Measurements from ENCODE around the gene ADAT3.

ADAT3 gene

DNA sequence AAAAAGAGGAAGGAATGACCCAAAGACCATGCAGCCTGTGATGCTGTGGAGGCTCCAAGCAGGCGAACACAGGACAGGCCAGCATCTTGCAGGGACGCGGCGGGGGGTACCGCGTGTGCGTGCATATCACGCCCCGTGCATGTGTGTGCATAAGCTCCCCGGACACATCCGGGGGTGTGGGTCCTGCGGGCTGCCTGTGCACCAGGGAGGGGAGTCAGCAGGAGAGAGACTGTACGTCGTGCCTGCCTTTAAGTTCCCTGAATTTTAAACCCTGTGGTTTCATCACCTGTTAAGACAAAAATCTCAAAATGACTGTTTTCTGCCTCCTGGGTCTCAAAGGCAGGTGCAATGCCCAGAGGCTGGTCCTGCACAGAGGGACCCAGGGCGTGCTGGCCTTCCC lies 16.6 kb downstream of the ADAT3 start:
- H3K4me1 ChIP-seq (ENCODE audit: control insufficient read depth, insufficient read depth, low read length, poor library complexity, severe bottlenecking), result peaks cover 11% of the 10 kb centered on the region
- no peaks in the 10 kb centered on the region for H3K9me3 ChIP-seq (ENCODE audit: control insufficient read depth, low read length)
- H3K4me3 ChIP-seq (ENCODE audit: insufficient read depth, low read depth, low read length, poor library complexity, severe bottlenecking), result no peak overlapping the region
- H3K27me3 ChIP-seq (replicated peaks; ENCODE audit: control insufficient read depth, insufficient read depth, low read length, poor library complexity, severe bottlenecking), result no peaks in the 10 kb centered on the region
- H3K36me3 ChIP-seq (ENCODE audit: control insufficient read depth, insufficient read depth, low read length), result peaks cover 11% of the 10 kb centered on the region
- H3K27ac ChIP-seq (ENCODE audit: insufficient read depth, low read length, poor library complexity, severe bottlenecking), result no peak overlapping the region
- DNase-seq, result no peak

DNA sequence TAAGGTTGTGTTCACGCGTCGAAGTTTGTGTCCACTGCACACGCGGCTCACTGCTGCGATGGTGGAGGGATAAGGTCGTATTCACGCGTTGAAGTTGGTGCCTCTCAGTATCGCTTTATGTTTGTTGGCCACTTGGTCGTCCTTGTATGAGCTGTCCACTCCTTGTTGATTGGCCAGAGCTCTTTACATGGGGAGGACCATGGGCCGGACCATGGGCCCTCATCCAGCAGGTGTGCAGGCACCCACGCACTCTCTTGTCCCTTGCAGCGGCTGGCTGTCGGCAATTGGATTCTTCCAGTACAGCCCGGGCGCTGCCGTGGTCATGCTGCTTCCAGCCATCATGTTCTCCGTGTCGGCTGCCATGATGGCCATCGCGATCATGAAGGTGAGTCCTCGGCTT lies 17.6 kb downstream of the ADAT3 start:
- no peak for DNase-seq
- H3K36me3 ChIP-seq (ENCODE audit: control insufficient read depth, insufficient read depth, low read length), result peaks cover 11% of the 10 kb centered on the region
- peaks cover 16% of the 10 kb centered on the region for H3K4me1 ChIP-seq (ENCODE audit: control insufficient read depth, insufficient read depth, low read length, poor library complexity, severe bottlenecking)
- H3K4me3 ChIP-seq (ENCODE audit: insufficient read depth, low read depth, low read length, poor library complexity, severe bottlenecking), result no peak overlapping the region
- no peaks in the 10 kb centered on the region for H3K9me3 ChIP-seq (ENCODE audit: control insufficient read depth, low read length)
- H3K27ac ChIP-seq (ENCODE audit: insufficient read depth, low read length, poor library complexity, severe bottlenecking), result no peak overlapping the region
- H3K27me3 ChIP-seq (replicated peaks; ENCODE audit: control insufficient read depth, insufficient read depth, low read length, poor library complexity, severe bottlenecking), result no peaks in the 10 kb centered on the region

DNA sequence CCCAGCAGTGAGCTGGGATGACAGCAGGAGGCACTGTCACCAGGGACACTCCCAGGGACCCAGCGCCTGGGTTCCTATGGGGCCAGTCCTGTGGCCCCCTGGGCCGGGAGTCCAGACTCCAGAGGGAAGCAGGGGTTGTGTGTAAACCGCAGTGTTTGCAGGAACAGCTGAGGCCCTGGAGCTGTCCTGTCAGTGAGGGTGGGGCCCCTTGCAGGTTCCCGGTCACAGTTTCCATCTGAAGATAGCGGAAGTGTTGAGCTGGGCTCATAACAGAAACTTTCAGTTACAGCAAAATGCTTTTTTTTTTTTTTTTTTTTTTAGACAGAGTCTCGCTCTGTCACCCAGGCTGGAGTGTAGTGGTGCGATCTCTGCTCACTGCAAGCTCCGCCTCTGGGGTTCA lies 18.1 kb downstream of the ADAT3 start:
- Histone ChIP-seq H3K36me3 (ENCODE audit: control insufficient read depth, insufficient read depth, low read length) (peaks cover 6% of the 10 kb centered on the region), H3K27ac (ENCODE audit: insufficient read depth, low read length, poor library complexity, severe bottlenecking) (no peak overlapping the region), H3K9me3 (ENCODE audit: control insufficient read depth, low read length) (no peaks in the 10 kb centered on the region), H3K27me3 (replicated peaks; ENCODE audit: control insufficient read depth, insufficient read depth, low read length, poor library complexity, severe bottlenecking) (no peaks in the 10 kb centered on the region), H3K4me3 (ENCODE audit: insufficient read depth, low read depth, low read length, poor library complexity, severe bottlenecking) (no peak overlapping the region), H3K4me1 (ENCODE audit: control insufficient read depth, insufficient read depth, low read length, poor library complexity, severe bottlenecking) (peaks cover 16% of the 10 kb centered on the region)
- no peak for DNase-seq

DNA sequence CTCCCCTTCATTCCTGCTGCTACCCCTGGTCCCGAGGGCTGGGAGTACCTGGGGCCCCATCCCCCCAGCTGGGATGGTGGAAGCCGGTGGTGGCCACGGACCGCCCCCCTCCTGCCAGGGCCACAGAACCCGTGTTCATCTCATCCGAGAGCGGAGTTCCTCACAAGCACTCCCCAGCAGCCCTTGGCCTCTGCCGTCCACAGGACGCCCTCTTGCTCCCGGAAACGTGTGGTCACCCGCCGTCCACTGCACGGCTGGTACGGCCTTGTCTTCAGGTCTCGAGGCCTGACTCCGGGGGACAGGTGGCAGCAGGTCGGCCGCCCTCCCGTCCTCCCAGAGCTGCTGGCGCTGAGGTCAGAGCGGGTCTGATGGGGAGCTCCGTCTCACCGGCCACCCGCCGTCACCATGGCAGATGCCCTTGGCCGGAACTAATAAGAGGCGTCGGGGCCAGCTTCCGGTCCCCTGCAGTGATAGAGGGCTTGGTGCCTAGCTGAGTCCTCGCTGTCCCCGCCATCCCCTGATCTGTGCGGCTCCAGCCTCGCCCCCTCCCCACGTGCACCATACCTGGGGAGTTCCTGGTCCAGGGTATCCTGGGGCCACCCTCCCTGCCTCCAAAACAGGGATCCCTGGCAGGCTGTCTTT lies 19.2 kb downstream of the ADAT3 start:
- no peak overlapping the region for H3K27ac ChIP-seq (ENCODE audit: insufficient read depth, low read length, poor library complexity, severe bottlenecking)
- H3K27me3 ChIP-seq (replicated peaks; ENCODE audit: control insufficient read depth, insufficient read depth, low read length, poor library complexity, severe bottlenecking), result no peaks in the 10 kb centered on the region
- DNase-seq, result no peak
- H3K4me1 ChIP-seq (ENCODE audit: control insufficient read depth, insufficient read depth, low read length, poor library complexity, severe bottlenecking), result peaks cover 16% of the 10 kb centered on the region
- H3K9me3 ChIP-seq (ENCODE audit: control insufficient read depth, low read length), result no peaks in the 10 kb centered on the region
- no peak overlapping the region for H3K4me3 ChIP-seq (ENCODE audit: insufficient read depth, low read depth, low read length, poor library complexity, severe bottlenecking)
- peaks cover 6% of the 10 kb centered on the region for H3K36me3 ChIP-seq (ENCODE audit: control insufficient read depth, insufficient read depth, low read length)

DNA sequence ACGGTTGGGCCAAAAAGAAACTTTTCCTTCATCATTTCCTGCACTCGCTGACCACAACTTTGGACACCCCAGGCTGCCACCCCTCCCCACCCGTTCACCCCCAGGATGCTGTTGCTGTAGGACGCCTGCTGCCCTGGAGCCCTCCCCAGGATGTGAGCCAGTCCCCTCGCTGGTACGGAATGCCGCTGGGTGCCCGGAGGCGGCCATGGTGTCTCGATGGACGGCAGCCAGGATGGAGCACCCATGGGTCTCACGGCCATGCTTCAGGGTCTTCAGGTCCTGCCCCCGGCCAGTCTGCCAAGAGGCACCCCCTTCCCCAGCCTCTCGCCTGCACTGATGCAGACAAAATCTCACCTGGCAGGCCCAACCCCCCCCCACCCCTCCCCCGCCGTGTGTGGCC lies 20.3 kb downstream of the ADAT3 start:
- H3K4me1 ChIP-seq (ENCODE audit: control insufficient read depth, insufficient read depth, low read length, poor library complexity, severe bottlenecking), result peaks cover 23% of the 10 kb centered on the region
- H3K27me3 ChIP-seq (replicated peaks; ENCODE audit: control insufficient read depth, insufficient read depth, low read length, poor library complexity, severe bottlenecking), result no peaks in the 10 kb centered on the region
- H3K27ac ChIP-seq (ENCODE audit: insufficient read depth, low read length, poor library complexity, severe bottlenecking), result no peak overlapping the region
- H3K9me3 ChIP-seq (ENCODE audit: control insufficient read depth, low read length), result no peaks in the 10 kb centered on the region
- DNase-seq, result no peak
- peaks cover 3% of the 10 kb centered on the region for H3K36me3 ChIP-seq (ENCODE audit: control insufficient read depth, insufficient read depth, low read length)
- H3K4me3 ChIP-seq (ENCODE audit: insufficient read depth, low read depth, low read length, poor library complexity, severe bottlenecking), result no peak overlapping the region

DNA sequence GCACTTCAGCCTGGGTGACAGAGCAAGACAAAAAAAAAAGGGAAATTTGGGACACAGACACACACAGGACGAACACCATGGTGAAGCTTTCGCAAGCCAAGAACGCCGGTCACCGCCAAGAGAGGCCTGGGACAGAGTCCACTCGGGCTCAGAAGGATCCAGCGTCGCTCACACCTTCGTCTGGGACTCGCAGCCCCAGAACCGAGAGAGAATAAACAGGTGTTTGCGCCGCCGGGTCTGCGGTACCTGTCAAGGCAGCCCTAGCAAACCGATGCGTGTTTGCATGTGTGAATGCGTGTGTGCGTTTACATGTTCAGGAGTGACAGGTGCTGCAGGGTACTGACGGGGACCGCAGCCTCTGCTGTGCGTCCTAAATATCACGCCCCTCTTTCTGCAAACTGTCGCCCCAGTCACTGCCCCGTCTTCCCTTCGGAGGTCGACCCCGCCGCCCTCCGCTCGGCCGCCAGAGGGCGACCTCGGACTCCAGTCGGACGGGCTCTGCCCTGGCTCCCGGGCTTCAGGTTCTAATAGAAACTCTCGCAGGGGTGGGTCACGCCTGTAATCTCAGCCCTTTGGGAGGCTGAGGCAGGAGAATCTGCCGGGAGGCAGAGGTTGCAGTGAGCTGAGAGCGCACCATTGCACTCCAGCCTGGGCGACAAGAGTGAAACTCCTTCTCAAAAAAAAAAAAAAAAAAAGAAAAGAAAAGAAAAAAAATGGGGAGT lies 24.0 kb downstream of the ADAT3 start:
- H3K4me3 ChIP-seq (ENCODE audit: insufficient read depth, low read depth, low read length, poor library complexity, severe bottlenecking), result peak overlapping the region; percentile 43
- H3K36me3 ChIP-seq (ENCODE audit: control insufficient read depth, insufficient read depth, low read length), result no peaks in the 10 kb centered on the region
- no peaks in the 10 kb centered on the region for H3K27me3 ChIP-seq (replicated peaks; ENCODE audit: control insufficient read depth, insufficient read depth, low read length, poor library complexity, severe bottlenecking)
- peak; percentile 61 to 69 (median 66) for DNase-seq
- H3K4me1 ChIP-seq (ENCODE audit: control insufficient read depth, insufficient read depth, low read length, poor library complexity, severe bottlenecking), result peaks cover 13% of the 10 kb centered on the region
- H3K27ac ChIP-seq (ENCODE audit: insufficient read depth, low read length, poor library complexity, severe bottlenecking), result no peak overlapping the region
- H3K9me3 ChIP-seq (ENCODE audit: control insufficient read depth, low read length), result no peaks in the 10 kb centered on the region

DNA sequence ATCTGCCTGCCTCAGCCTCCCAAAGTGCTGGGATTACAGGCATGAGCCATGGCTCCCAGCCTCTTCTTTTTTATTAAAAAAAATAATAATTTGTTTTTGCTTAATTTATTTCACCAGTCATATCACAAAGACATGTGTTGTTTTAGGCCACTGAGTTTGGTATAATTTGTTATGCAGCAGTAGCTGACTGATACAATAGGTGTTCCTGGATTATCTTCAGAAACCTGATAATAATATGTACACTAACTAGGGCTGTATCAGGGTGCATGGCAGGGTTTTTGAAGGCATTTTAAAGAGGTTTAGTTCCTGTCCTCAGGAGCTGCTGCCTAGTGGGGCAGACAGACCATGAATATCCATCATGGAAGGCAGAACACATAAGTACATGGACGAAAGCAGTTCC lies 26.2 kb downstream of the ADAT3 start:
- Histone ChIP-seq H3K4me1 (ENCODE audit: control insufficient read depth, insufficient read depth, low read length, poor library complexity, severe bottlenecking) (peaks cover 12% of the 10 kb centered on the region), H3K27ac (ENCODE audit: insufficient read depth, low read length, poor library complexity, severe bottlenecking) (no peak overlapping the region), H3K4me3 (ENCODE audit: insufficient read depth, low read depth, low read length, poor library complexity, severe bottlenecking) (no peak overlapping the region), H3K36me3 (ENCODE audit: control insufficient read depth, insufficient read depth, low read length) (no peaks in the 10 kb centered on the region), H3K27me3 (replicated peaks; ENCODE audit: control insufficient read depth, insufficient read depth, low read length, poor library complexity, severe bottlenecking) (no peaks in the 10 kb centered on the region), H3K9me3 (ENCODE audit: control insufficient read depth, low read length) (no peaks in the 10 kb centered on the region)
- no peak for DNase-seq

DNA sequence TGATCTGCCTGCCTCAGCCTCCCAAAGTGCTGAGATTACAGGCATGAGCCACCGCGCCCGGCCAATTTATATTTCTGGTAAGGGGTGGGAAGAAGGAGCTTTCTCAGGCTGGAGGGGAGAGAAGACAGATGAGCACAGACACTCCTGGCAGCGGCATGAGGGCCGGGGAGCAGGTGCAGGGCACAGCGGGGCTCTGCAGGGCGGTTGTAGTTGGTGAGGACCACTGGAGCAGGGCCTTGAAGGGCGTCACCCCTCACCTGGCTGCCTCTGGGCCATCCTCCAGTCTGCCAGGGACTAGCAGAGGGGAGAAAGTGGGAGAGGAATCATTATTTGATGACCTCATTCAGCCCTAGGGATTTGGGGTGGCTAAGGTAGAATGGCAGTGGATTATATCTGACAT lies 27.2 kb downstream of the ADAT3 start:
- no peak for DNase-seq
- no peak overlapping the region for H3K27ac ChIP-seq (ENCODE audit: insufficient read depth, low read length, poor library complexity, severe bottlenecking)
- no peaks in the 10 kb centered on the region for H3K36me3 ChIP-seq (ENCODE audit: control insufficient read depth, insufficient read depth, low read length)
- peaks cover 11% of the 10 kb centered on the region for H3K4me1 ChIP-seq (ENCODE audit: control insufficient read depth, insufficient read depth, low read length, poor library complexity, severe bottlenecking)
- no peak overlapping the region for H3K4me3 ChIP-seq (ENCODE audit: insufficient read depth, low read depth, low read length, poor library complexity, severe bottlenecking)
- H3K27me3 ChIP-seq (replicated peaks; ENCODE audit: control insufficient read depth, insufficient read depth, low read length, poor library complexity, severe bottlenecking), result no peaks in the 10 kb centered on the region
- H3K9me3 ChIP-seq (ENCODE audit: control insufficient read depth, low read length), result no peaks in the 10 kb centered on the region

DNA sequence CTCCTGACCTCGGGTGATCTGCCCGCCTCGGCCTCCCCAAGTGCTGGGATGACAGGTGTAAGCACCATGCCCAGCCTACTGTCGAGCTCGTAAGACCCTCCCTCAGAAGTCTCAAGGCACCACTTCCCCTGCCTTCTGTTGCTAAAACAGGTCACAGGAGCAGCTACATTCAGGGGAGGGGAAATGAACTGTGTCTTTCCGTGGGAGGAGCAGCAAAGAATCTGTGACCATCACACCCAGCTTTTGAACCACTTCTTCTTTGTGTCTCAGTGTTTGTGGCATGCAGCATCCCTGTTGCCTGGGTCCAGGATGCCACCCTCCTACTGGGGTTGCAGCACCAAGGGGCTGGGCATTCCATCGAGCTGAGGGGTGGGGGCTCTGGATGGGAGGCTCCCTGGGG lies 28.0 kb downstream of the ADAT3 start:
- no peaks in the 10 kb centered on the region for H3K9me3 ChIP-seq (ENCODE audit: control insufficient read depth, low read length)
- no peak overlapping the region for H3K4me3 ChIP-seq (ENCODE audit: insufficient read depth, low read depth, low read length, poor library complexity, severe bottlenecking)
- H3K27ac ChIP-seq (ENCODE audit: insufficient read depth, low read length, poor library complexity, severe bottlenecking), result no peak overlapping the region
- no peak for DNase-seq
- H3K36me3 ChIP-seq (ENCODE audit: control insufficient read depth, insufficient read depth, low read length), result no peaks in the 10 kb centered on the region
- H3K27me3 ChIP-seq (replicated peaks; ENCODE audit: control insufficient read depth, insufficient read depth, low read length, poor library complexity, severe bottlenecking), result no peaks in the 10 kb centered on the region
- H3K4me1 ChIP-seq (ENCODE audit: control insufficient read depth, insufficient read depth, low read length, poor library complexity, severe bottlenecking), result peaks cover 6% of the 10 kb centered on the region

DNA sequence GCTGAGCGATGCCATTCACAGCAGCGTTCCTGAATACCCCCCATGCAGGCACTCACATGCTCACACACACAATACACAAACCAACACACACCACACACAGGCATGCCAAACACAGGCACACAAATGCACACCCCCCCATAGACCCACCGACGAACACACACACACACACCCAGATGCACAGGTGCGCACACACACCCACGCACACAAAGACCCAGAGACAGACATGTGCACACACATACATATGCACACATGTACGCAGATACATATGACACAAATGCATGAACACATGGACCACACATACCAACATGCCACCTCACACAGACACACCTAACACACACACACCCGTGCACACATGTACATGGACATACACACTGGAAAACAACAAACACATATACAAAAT lies 28.7 kb downstream of the ADAT3 start:
- no peaks in the 10 kb centered on the region for H3K27me3 ChIP-seq (replicated peaks; ENCODE audit: control insufficient read depth, insufficient read depth, low read length, poor library complexity, severe bottlenecking)
- H3K4me3 ChIP-seq (ENCODE audit: insufficient read depth, low read depth, low read length, poor library complexity, severe bottlenecking), result no peak overlapping the region
- H3K4me1 ChIP-seq (ENCODE audit: control insufficient read depth, insufficient read depth, low read length, poor library complexity, severe bottlenecking), result peaks cover 6% of the 10 kb centered on the region
- no peak for DNase-seq
- no peaks in the 10 kb centered on the region for H3K36me3 ChIP-seq (ENCODE audit: control insufficient read depth, insufficient read depth, low read length)
- no peaks in the 10 kb centered on the region for H3K9me3 ChIP-seq (ENCODE audit: control insufficient read depth, low read length)
- no peak overlapping the region for H3K27ac ChIP-seq (ENCODE audit: insufficient read depth, low read length, poor library complexity, severe bottlenecking)
